Progenitor cell of endocrine pancreas (in vitro differentiated cells): Measurements from ENCODE around the gene MVB12B. TPM values are rescaled to one million over a fixed set of nuclear protein-coding genes. Genes with fewer than 3 reads are reported as not detected.
A peak's percentile ranks its signal among the peaks of the same experiment; 100 is the strongest.

Experiments
- DNase-seq: peaks from one replicate; pipeline ENCODE4 v3.0.0; 2021; ENCODE audit warnings: low spot score; ENCODE audit not compliant: unreplicated experiment
- H3K27ac Mint-ChIP-seq: 2 replicates; pipeline ENCODE4 v1.8.0; 2021; ENCODE audit warnings: mild to moderate bottlenecking, moderate library complexity, mixed read lengths
- H3K27me3 Mint-ChIP-seq: 2 replicates; pipeline ENCODE4 v1.8.0; 2021; ENCODE audit warnings: mixed read lengths
- H3K36me3 Mint-ChIP-seq: 2 replicates; pipeline ENCODE4 v1.8.0; 2022; ENCODE audit warnings: mixed read lengths; ENCODE audit not compliant: insufficient read depth
- H3K4me1 Mint-ChIP-seq: 2 replicates; pipeline ENCODE4 v1.8.0; 2021; ENCODE audit warnings: low read depth, mixed read lengths
- H3K4me3 Mint-ChIP-seq: 2 replicates; pipeline ENCODE4 v1.8.0; 2021; ENCODE audit warnings: low read depth, mild to moderate bottlenecking, moderate library complexity, mixed read lengths
- H3K9me3 Mint-ChIP-seq: 2 replicates; pipeline ENCODE4 v1.8.0; 2021; ENCODE audit warnings: low read depth, mixed read lengths
- CTCF ChIP-seq: fragments of 200-600 bp; sonication (generic); IDR thresholded peaks from one replicate; pipeline ENCODE4 v1.5.0; 2021; ENCODE audit warnings: antibody characterized with exemption, mild to moderate bottlenecking; ENCODE audit not compliant: unreplicated experiment
- total RNA-seq: library from RNA; stranded (reverse); gene quantifications from 2 replicates; pipeline ENCODE4 v1.2.1, GENCODE V29; 2021

MVB12B gene
- total RNA-seq, 1 donor from 2014 or later: 34.6 TPM

- no peaks in the 10 kb centered on the region for H3K9me3 Mint-ChIP-seq
- no peaks in the 10 kb centered on the region for H3K27me3 Mint-ChIP-seq
- DNase-seq: no peak
- peaks cover 9% of the 10 kb centered on the region for H3K36me3 Mint-ChIP-seq
- H3K4me3 Mint-ChIP-seq: no peak overlapping the region
- TF ChIP-seq CTCF: no peak
- H3K27ac Mint-ChIP-seq: peak overlapping the region; percentile 23
- peaks cover 14% of the 10 kb centered on the region for H3K4me1 Mint-ChIP-seq
Measured at GRCh38 chr9:126471084-126471624, 144.5 kb downstream of the MVB12B start.

- Mint-ChIP-seq H3K36me3 (peaks cover 13% of the 10 kb centered on the region), H3K4me3 (no peak overlapping the region), H3K27me3 (no peaks in the 10 kb centered on the region), H3K27ac (no peak overlapping the region), H3K9me3 (no peaks in the 10 kb centered on the region), H3K4me1 (peaks cover 14% of the 10 kb centered on the region)
- TF ChIP-seq CTCF: no peak
- no peak for DNase-seq
Measured at GRCh38 chr9:126472198-126472947, 145.7 kb downstream of the MVB12B start.

- H3K36me3 Mint-ChIP-seq: peaks cover 13% of the 10 kb centered on the region
- peaks cover 14% of the 10 kb centered on the region for H3K4me1 Mint-ChIP-seq
- H3K27ac Mint-ChIP-seq: no peak overlapping the region
- DNase-seq: no peak
- H3K9me3 Mint-ChIP-seq: no peaks in the 10 kb centered on the region
- no peak for TF ChIP-seq CTCF
- H3K27me3 Mint-ChIP-seq: no peaks in the 10 kb centered on the region
- H3K4me3 Mint-ChIP-seq: no peak overlapping the region
Measured at GRCh38 chr9:126472948-126473298, 146.3 kb downstream of the MVB12B start.

GRCh38 chr9:126474206-126474765 is 147.7 kb downstream of the MVB12B start:
- Mint-ChIP-seq H3K27me3 (no peaks in the 10 kb centered on the region), H3K4me3 (no peak overlapping the region), H3K4me1 (peaks cover 14% of the 10 kb centered on the region), H3K27ac (no peak overlapping the region), H3K9me3 (no peaks in the 10 kb centered on the region), H3K36me3 (peaks cover 16% of the 10 kb centered on the region)
- no peak for DNase-seq
- no peak for TF ChIP-seq CTCF

GRCh38 chr9:126474786-126475485 is 148.3 kb downstream of the MVB12B start:
- Mint-ChIP-seq H3K36me3 (peaks cover 16% of the 10 kb centered on the region), H3K27me3 (no peaks in the 10 kb centered on the region), H3K4me3 (no peak overlapping the region), H3K27ac (no peak overlapping the region), H3K4me1 (peaks cover 14% of the 10 kb centered on the region), H3K9me3 (no peaks in the 10 kb centered on the region)
- TF ChIP-seq CTCF: no peak
- no peak for DNase-seq
